Hypothalamus (tissue), 51 donors: ENCODE measurements around the gene WSCD2.
A peak's percentile ranks its signal among the peaks of the same experiment; 100 is the strongest.
"Not testable (repeated sequence)": the region's sequence is repeated elsewhere in the genome, so short reads cannot be mapped to it uniquely, and the experiment has no call there.

Experiments used
- DNase-seq, 51 donors: peaks; one replicate each; lab custom pipeline; 2025; lab: John Stamatoyannopoulos, UW

The WSCD2 gene

DNA sequence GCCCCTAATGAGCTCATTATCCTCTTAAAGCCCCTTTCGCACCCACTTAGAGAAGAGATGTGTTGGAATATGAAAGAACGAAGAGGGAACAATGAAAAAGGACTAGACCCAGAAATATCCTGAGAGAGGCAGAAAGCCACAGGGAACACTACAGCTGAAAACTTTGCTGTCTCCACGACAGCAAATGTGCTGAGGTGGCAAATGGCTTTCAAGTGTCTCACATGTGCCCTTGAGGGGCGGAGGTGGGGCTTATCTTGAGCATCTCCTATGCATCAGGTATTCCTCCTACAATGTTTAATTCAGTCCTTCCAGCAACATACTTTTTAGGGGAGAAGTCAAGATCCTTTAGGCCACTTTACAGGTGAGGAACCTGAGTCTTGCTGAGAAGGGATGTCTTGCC lies 62.9 kb downstream of the WSCD2 start:
- DNase-seq: no peak

DNA sequence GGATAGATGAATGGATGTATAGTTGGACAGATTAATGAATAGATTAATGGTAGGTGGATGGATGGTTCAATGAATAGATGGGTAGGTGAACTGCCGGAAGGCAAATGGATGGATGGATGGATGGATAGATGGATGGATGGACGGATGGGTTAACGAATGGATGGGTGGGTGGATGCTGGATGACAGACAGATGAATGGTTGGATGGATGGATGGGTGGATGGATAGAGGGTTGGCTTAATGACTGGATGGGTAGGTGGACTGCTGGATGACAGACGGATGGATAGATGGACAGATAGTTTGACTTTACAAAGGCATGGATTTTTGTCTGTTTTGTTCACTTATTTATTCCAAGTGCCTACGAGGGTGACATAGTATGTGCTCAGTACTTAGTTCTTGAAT lies 64.4 kb downstream of the WSCD2 start:
- DNase-seq: no peak

DNA sequence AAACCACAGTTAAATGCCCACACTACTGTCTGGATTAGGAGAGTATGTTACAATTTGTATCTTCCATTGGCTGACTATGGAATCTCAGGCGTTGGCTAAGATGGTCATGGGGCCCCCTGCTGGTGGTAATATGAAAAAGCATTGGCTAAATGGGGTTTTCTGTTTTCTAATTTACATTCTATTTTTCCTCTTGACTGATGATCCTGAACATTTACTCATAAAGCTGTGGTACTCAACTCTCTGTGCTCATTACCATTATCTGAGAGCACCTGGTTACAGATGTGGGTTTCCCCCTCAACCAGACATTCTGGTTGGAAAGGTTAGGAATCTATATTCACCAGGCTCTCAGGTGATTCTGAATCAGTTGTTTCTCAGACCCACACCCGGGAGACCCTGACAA lies 64.8 kb downstream of the WSCD2 start:
- DNase-seq: peak in 6 of 51 donors; percentile 2 to 40 (median 10)

DNA sequence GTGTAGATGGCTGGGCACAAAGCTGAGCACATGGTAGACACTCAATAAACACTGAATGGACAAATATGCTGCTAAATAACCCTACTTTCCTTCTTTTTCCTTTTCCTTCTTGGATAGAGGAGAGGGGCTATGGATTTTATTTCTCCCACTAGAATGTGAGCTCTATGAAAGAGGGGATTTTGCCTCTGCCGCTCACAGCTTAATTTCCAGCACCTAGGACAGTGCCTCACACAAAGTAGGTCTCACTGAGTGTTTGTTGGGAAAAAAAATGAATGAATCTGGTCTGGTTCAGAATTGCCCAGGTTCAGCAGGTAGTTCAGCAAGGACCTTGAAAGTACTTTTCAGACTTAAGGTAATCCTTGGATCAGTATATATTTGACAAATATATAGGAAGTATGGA lies 65.5 kb downstream of the WSCD2 start:
- no peak for DNase-seq

DNA sequence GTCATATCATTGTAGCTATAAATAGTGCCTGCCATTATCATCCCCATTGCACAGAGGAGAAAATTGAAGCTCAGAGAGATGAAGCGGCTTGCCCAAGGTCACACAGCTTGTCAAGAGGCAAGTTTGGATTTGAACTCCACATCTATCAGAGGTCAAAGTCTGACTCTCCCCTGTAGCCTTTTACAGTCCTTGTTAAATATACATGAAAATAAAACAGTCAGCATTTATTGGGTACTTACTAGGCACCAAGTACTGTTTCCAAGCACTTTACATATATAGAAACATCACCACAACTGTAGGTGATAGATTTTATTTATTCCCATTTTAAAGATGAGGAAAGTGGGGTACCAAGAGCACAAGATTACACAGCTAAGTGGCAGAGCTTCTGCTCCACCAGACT lies 67.2 kb downstream of the WSCD2 start:
- no peak for DNase-seq

DNA sequence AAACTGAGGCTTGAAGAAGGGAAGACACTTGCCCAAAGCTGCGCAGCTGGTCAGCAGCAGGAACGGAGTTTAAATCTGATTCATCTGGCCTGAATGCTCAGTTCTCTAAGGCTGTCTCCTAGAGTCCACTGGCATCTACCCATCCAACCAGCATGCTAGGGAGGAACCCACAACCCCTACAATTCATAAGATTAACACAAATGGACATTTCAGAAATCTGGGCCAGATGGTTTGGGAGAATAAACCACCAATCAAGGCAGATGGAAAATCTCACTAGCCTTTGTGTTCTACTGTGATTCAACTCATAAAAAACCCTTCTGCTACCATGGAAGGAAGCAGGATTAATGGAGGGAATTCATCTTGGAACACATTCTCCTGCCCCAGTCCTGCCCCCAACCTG lies 67.8 kb downstream of the WSCD2 start:
- no peak for DNase-seq

DNA sequence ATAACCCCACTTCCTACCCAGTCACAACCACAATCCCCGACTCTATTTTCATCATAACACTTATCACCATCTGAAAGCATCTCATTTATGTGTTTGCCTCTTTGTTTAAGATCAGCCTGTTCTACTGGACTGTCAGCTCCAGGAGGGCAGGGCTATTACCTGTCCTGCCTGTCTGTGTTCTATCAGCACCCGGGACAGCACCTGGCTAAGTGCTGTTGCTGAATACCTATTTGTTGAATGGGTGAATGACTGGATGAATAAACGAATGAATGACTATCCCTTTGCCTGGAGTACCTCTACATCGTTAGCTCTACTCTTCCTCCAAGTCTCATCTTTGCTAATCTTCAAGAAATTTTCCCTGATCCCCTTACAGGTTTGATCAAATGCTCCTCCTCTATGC lies 69.0 kb downstream of the WSCD2 start:
- DNase-seq: no peak

DNA sequence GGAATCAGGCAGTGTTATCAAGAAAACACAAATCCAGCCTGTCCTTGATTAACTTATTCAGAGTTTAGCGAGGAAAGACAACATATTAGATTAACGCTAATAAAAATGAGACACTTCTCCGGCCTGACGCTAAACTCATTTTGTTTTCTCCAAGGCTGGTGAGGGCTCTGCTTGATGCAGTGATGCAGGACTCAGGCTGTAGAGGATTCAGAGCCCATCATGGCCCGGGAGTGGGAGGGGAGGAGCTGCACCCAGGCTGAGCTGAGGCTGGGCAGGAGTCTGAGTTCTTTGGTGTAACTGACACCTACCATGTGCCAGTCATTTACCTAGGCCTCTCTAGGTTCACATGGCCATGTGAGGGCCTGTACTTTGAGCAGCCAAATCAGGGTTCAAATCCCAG lies 70.0 kb downstream of the WSCD2 start:
- no peak for DNase-seq

DNA sequence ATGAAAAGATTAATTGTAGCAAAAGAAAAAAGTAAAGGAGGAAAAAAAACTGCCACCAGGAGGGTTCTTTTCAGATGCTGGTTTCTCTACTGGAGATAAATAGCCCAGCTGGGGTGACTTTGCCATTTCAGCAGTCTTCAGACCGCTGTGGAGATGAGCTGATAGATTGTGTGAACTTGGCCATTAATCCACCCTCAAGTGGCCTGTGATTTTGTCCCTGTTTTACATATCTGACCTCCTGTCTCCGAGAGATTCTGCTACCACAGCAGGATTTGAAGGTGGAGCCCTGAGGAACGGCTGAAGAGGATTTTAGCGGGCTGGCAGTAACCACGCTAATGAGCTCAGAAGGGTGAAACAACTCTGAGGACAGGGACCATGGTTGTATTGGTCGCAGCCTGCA lies 72.7 kb downstream of the WSCD2 start:
- no peak for DNase-seq

DNA sequence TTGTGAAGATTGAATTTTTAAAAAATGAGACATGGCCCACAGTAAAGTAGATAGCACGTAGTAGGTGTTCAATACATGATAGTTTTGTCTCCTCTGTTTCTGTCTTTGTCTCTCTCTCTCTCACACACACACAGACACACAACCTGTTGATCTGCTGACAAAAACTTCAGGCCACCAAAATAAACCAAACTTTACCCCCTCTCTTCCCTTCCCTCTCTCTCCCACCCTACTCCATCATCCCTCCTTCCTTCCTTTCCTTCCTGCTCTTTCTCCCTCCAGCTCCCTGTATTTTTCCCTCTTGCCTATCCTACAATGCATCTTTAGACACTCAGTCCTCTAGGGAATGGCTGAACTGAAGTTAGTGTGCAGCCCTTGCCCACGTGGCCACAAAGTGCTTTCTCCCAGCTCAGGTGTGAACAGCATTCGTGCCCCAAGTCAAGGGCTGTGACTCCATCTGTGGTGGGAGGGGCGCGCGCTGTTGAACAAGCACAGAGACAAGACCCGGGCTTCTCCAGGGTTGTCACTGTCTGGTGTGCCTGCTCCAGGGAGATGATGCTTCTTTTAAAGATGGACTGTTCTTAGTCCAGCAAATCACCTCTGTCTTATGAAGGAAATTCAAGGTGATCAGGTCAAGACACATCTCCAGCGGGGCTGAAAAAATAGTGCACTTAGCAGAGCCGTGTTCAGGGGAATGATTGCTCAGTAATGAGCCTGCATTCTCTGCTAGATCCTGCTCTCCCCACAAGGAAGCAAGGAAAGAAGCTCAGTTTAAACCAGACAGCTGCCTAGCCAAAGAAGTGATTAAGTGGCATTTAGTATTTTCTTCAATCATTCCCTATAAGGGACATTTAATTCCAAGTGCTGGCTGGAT lies 75.3 kb downstream of the WSCD2 start:
- no peak for DNase-seq

DNA sequence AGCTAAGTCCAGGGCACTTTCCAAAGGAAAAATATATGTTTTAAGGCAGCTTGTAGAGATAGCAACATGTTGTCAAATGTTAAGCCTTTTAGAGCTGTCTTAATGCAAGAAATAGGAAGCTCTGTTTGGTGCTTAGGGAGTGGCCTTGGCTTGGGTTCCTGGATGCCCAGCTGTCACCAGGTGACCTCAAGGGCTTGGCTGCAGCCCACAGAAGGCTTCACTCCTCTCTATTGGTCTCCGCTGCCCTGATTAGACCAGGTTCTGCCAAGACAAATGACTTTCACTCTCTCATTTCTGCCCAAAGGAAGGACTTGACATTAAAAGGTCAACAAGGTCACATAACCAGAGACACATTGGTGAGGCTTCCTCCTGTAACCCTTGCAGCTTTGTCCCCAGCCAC lies 76.8 kb downstream of the WSCD2 start:
- DNase-seq: no peak

DNA sequence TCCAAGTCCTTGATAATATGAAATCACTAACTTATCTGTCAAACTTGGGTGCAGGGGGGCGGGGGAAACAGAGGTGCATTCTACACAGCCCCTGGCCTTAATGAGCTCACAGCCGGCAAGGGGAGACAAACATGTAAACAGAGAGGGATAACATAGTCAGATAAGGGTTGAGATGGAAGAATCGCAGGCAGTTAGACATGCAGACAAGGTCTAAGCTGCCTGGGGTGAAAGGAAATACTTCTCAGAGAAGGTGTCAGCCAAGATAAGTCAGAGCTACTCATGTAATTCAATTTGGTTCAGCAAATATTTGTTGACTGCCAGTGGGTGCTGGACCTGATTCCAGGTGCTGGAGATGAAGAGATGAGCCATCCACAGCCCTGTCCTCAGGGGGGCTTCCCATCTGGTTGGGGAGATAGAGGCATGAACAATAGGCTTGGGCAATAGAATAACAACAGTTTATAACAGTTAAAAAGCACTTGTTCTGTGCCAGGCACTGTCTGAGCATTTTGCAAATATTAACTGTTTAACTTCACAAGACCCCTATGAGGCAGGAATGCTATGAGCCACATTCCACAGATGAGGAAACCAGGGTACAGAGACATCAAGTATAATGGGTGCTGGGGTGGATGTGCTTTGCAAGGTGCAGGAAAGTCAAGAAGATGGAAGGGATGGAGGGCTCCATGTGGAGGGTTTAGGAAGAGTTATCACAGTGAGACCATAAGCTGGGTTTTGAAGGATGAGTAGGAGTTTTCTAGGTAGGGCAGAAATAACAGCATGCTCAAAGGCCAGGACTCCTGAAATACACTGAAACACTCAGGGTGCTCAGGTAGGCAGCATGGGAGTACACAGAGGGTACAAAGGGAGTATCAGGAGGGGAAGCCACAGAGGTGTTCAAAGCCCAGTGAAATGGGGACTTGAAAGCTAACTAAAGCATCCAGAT lies 79.0 kb downstream of the WSCD2 start:
- DNase-seq: no peak

DNA sequence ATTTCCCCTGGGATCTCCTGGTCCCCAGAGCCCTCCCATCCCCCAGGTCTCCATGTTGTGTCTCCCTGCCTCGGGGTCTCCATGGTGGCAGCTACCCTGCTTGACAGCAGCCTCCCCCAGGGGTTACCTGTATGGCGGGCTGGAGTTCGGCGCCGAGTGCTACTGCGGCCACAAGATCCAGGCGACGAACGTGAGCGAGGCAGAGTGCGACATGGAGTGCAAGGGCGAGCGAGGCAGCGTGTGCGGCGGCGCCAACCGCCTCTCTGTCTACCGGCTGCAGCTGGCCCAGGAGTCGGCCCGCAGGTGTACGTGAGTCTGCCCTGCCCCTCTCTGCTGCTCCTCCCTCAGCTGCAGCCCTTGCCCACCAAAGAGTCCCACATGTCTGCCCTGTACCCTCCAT lies 80.9 kb downstream of the WSCD2 start:
- no peak for DNase-seq

DNA sequence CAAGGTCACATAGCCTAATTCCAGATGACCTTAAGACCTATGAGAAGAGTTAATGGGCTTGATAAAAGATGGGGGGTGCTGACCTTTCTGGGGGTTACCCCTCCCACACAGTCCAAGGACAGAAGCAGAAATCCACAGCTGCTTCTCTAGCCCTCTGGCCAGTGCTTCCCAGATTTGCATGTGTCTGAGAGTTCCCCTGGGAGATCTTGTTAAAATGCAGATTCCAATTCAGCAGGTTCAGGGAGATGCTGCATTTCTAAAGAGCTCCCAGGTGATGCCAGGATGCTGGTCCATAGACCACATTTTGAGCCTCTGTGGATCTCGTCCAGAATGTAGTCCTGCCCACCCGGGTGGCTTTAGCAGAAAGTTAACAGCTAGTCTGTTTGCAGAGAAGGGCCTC lies 82.1 kb downstream of the WSCD2 start:
- no peak for DNase-seq

DNA sequence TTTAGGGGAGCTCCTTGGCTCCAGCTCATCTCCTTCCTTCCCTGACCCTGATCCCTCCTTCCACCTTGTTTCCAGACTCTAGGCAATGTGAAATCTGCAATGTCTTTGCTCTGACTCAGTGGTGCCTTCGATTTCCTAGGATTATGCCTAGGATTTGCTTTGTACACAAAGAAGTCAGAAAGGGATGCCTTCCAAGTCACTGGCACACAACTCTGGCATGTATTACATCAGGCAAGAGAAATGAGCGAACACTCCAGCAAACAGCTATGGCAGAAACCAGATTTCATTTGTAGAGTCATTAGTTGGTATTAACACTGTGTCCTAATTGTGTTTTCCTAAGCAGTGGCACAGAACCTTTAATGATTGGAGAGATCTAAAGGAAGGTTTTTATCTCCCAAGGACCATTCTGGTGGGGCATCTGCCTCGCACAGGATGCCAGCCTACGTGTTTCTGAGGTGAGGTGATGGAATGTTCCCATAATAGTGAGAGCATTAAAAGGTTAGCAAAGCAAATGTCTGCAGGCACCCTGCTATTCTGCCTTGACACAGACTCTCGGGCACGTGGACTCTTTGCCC lies 84.9 kb downstream of the WSCD2 start:
- no peak for DNase-seq

DNA sequence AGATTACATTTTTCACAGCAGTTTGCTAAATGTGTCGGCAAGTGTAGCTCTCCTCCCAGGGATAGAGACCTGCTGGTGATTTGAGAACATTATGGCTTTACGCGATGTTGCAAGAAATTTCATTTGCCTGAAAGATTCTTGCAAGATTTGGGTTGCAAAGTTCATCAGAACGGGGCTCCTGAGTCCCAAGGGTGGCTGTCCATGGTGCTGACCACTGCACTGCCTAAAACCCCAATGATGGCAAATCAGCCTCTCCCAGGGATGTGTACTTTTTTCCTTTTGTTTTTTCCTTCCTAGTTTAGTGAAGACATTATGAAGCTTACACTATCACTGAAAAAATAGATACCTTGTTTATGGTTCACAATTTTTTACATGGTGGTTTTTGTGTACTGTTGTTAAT lies 85.4 kb downstream of the WSCD2 start:
- DNase-seq: no peak

DNA sequence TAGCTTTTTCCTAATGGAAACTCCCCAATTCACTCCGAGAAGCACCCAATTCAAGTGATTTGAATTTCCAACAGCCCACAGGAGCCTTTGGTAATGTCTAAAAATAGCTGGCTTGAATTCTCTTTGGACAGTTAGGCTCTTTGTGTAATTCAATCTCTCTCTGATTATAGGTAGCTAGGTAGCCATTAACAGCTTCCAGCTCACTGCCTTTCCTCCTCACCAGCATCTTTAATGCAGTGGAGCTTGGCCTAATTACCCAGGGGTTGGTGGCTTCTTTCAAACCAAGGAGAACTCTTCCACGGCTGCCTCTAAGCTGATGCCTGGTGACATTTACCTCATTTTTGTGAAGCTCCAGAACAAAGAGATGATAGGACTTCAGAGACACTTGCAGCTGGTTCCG lies 86.4 kb downstream of the WSCD2 start:
- no peak for DNase-seq

DNA sequence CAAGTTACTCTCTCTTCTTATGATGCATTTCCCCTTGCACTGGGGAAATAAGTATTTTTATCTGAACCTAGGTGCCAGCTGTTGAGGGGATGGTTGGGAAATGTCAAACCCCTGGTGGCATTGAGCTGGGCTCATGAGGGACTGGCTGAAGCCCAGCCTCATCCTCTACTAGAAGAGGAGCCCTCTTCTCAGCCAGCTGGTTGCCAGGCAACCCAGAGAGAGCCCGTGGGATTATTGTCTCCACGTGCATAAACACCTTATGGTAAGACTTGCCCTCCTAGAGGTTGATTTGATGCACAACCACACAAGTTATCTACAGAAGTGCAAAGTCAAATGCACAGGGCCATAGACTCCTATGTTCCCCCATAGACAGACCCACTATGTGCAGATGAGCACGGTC lies 89.8 kb downstream of the WSCD2 start:
- DNase-seq: peak in 3 of 51 donors; percentile 2 to 22 (median 22)

DNA sequence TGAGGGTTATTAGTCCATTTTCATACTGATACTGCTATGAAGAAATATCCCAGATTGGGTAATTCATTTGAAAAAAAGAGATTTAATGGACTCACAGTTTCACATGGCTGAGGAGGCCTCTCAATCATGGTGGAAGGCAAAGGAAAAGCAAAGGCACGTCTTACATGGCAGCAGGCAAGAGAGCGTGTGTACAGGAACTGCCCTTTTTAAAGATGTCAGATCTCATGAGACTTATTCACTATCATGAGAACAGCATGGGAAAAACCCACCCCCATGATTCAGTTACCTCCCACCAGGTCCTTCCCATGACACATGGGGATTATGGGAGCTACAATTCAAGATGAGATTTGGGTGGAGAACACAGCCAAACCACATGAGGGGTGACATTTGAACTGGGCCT lies 96.0 kb downstream of the WSCD2 start:
- DNase-seq: not testable (repeated sequence)

DNA sequence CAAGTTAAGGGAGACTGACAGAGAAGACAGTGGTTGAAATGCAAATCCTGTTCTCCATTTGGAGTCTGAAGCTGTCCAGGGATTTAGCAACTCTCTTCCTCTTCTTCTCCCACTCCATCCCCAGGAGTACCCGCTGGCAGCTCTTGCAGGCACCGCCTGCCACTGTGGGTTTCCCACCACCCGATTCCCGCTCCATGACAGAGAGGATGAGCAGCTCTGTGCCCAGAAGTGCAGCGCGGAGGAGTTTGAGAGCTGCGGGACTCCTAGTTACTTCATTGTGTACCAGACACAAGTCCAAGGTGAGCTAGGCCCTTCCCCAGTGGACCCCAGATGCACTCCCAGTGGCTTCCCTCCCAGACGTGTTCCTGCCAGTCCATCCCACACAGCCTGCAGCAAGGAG lies 97.8 kb downstream of the WSCD2 start:
- DNase-seq: no peak

DNA sequence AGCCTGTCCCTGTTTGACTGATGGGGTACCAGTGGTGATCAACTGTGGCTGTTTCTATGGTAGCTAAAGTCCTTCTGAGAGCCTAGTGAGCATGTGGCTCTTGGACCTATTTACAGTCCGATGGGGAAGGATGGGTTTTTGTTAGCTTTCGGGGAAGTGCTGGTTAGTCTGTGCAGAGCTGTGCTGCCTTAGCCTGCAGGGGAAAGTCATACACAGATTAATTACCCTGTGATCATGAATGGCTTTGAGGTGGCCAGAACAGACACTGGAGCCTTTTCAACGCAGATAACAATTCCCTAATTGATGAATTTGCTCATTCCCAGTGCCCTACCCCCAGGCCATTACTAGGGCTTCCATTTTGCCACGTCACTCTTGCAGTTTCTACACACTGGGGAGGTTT lies 99.7 kb downstream of the WSCD2 start:
- no peak for DNase-seq
